ENCODE data around the gene OSBPL2.

- no peak for TF ChIP-seq CEBPB (IDR thresholded peaks at IDR 0.05; ENCODE audit: low read depth)
- no peak for TF ChIP-seq EGR1 (IDR thresholded peaks at IDR 0.05; ENCODE audit: low read depth)
- no peak for TF ChIP-seq POLR2AphosphoS5 (IDR thresholded peaks at IDR 0.05; ENCODE audit: low read depth, low read length)
- TF ChIP-seq EZH2phosphoT487 (IDR thresholded peaks at IDR 0.05; ENCODE audit: borderline replicate concordance), result no peak
- TF ChIP-seq CTCF (IDR thresholded peaks at IDR 0.05 in 2 of 3, conservative IDR thresholded peaks at IDR 0.05 in 1 of 3; ENCODE audit: borderline replicate concordance in 1 of 3, insufficient read depth in 1 of 3, low read depth in 2 of 3, low read length in 2 of 3), result no peak
- TF ChIP-seq YY1 (IDR thresholded peaks at IDR 0.05; ENCODE audit: extremely low read depth, insufficient replicate concordance, low read depth, low read length), result no peak
- no peak for TF ChIP-seq POLR2A (IDR thresholded peaks at IDR 0.05; ENCODE audit: borderline replicate concordance, extremely low read depth, insufficient read depth, insufficient read length)
These were observed 17.7 kb downstream of the OSBPL2 start for GRCh38 chr20:62255976-62256375.

All from HCT116 (cell line).